GM19025 (cell line): ENCODE results near the gene DLL3.

Source experiments
- ATAC-seq: cut with Tn5 transposase; IDR thresholded peaks from one replicate; pipeline ENCODE4 v1.9.1; 2021; ENCODE audit warnings: mild to moderate bottlenecking, low read depth, moderate library complexity; ENCODE audit not compliant: unreplicated experiment

DLL3 gene

DNA sequence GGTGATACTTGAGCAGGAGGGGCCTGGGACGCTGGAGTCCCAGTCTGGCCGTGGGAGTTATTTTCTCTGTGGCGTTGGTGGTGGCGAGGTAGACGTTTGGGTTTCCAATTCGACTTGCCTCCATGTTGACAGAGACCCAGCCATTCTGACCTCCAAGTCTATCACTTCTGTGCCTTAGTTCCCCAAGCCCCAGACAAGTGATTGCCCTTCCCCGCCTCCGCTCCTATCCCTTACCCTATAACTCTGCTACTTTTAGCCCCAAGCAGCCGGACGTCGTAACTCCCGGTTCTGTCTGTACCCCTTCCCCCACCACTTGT is 17.6 kb upstream of the DLL3 start:
- no peak for ATAC-seq

- no peak for ATAC-seq
Observed at GRCh38 chr19:39481676-39482075, 17.1 kb upstream of the DLL3 start.

DNA sequence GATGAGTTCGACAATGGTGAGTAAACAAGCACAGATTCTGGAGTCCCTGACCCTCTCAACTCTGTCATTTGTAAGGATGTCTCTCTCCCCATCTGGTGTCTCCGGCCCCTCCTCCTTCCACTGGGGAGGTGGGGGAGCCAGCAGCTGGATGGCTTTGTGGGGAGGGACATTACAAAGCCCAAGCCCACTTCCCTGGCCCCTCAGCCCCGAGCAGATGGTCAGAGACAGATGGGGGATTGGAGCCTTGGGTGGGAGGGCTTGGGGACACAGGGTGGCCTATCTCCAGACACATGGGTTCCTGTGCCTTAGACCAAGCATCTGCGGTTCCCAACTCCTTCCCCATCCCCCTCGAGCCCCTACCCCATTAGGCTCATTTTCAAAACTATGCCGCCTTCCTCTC is 15.6 kb upstream of the DLL3 start:
- no peak for ATAC-seq

DNA sequence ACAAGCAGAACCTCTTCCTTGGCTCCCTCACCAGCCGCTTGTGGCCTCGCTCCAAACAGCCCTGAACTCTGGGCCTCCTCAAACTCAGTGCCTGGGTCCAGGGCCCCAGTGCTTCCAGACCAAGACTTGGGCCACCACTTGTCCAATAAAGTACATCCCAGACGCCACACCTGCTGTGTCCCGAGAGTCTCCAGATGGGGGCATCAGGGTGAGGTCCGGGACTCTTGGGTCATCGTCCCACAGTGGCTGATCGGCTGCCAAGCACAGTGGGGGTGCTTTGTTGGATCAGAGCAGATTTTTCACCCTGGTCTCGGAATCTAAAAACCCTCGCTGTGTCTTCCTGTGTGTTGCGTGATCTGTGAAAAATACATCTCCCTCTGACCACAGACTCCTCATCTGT is 9.0 kb upstream of the DLL3 start:
- no peak for ATAC-seq

- ATAC-seq: no peak
Observed at GRCh38 chr19:39492225-39492624, 6.5 kb upstream of the DLL3 start.

DNA sequence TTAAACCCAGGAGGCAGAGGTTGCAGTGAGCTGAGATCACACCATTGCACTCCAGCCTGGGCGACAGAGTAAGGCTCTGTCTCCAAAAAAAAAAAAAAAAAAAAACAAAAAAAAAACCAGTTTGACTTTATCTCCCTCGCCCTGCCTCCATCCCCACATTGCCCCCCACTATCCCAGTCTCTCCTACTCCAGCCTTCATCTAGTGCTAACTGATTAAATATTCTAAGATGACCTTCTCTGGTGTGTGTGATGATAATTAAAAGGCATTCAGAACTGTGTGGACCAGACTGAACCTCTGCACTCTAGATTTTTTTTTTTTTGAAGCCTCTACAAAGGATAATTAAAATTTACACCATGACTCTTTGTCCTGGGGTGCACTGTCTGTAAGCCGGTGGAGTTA is 6.0 kb upstream of the DLL3 start:
- ATAC-seq: no peak

DNA sequence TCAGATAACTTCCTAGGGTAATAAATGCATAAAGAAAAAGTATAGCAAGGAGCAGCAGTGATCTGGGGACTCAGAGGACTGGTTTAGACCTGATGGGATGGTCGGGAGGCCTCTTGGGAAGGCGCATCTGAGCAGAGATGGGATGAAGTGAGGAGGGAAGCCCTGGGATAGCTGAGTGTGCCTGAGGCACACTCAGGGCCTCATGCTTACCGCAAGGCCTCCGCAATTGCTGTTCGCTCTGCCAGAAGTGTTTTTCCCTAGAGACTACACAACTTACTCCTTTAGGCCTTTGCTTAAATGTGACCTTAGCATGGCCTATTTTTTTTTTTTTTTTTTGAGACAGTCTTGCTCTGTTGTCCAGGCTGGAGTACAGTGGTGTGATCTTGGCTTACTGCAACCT is 4.1 kb upstream of the DLL3 start:
- ATAC-seq: no peak

GRCh38 chr19:39496063-39496462 is 2.7 kb upstream of the DLL3 start:
- ATAC-seq: no peak

DNA sequence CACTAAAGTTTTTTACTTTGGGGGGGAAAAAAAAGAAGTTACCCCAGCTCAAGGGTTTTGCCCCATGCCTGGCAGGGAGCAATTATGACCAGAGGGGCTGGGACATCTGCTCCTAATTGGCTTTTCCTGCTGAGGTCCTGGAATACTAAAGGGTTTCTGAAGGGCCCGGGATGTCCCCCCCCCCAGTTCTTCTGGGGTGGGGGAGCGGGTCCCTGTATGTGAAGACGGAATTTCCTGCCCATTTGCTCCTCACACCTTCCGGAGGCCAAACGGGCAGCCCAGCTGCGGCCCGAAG is 1.1 kb upstream of the DLL3 start:
- no peak for ATAC-seq

GRCh38 chr19:39497996-39498797 is 550 bp upstream of the DLL3 start:
- ATAC-seq: no peak

DNA sequence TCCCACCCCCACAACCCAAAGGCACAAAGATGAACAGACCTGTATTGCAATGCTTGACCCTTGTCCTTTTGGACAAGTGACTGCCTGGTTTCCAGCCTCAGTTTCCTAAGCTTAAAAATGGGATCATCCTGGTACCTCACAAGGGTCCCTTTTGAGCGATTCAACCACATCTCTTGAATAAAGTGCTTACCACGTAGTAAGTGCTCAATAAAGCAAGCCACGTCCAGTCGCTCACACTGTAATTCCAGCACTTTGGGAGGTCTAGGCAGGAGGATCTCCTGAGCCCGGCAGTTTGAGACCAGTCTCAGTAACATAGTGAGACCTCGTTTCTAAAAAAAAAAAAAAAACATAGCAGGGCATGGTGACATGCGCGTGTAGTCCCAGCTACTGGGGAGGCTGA is 1.2 kb downstream of the DLL3 start:
- ATAC-seq: no peak

GRCh38 chr19:39500543-39500942 is 1.8 kb downstream of the DLL3 start:
- no peak for ATAC-seq

DNA sequence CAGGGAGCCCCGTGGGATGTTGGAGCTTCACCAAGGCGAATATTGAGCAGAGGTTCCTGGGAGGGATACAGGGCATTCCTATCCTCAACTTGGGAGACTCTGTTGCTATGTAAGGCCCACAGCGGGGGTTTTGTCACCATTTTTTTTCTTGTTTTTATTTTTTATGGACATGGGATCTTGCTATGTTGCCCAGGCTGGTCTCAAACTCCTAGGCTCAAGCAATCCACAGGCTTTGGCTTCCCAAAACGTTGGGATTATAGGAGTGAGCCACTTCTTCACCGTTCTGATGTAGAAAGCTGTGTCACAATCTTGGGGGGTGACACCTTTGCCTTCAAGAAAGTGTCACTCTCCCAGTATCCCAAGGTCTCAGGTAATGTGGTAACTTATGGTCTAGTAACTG is 2.6 kb downstream of the DLL3 start:
- ATAC-seq: no peak

DNA sequence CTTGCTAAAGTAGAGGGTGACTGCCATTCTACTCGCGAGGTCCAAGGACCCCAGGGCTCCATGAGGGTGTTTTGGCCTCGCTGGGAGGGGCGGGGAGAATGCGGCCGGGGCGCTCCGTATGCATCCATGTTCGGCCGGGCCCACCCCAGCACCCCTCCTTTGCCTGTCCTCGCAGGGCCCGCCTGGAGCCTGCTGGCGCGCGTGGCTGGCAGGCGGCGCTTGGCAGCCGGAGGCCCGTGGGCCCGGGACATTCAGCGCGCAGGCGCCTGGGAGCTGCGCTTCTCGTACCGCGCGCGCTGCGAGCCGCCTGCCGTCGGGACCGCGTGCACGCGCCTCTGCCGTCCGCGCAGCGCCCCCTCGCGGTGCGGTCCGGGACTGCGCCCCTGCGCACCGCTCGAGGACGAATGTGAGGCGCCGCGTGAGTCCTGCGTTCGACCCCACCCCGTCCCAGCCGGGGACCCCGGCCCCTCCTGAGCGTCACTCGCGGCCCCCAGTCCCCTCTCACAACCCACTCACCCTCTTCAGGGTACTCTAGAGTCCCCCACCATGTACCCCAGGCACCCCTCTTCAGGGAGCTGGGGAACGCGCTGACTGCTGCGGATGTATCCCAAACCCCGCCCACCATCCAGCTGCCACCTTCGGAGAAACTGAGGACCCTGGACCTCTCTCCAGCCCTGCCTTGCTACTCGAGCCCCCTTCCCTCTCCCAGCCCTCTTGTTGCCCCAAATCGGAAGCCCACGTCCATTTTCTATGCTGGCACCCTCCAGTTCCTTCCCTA is 4.1 kb downstream of the DLL3 start:
- ATAC-seq: no peak

GRCh38 chr19:39506598-39506943 is 7.8 kb downstream of the DLL3 start:
- no peak for ATAC-seq

GRCh38 chr19:39506944-39507714 is 8.4 kb downstream of the DLL3 start:
- ATAC-seq: no peak

DNA sequence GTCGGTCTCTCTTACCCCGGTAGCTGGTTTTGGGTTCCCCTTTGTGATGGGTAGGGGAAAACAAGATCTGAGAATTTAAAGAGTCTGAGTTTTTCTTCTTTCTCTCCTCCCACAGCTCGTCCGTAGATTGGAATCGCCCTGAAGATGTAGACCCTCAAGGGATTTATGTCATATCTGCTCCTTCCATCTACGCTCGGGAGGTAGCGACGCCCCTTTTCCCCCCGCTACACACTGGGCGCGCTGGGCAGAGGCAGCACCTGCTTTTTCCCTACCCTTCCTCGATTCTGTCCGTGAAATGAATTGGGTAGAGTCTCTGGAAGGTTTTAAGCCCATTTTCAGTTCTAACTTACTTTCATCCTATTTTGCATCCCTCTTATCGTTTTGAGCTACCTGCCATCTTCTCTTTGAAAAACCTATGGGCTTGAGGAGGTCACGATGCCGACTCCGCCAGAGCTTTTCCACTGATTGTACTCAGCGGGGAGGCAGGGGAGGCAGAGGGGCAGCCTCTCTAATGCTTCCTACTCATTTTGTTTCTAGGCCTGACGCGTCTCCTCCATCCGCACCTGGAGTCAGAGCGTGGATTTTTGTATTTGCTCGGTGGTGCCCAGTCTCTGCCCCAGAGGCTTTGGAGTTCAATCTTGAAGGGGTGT is 9.1 kb downstream of the DLL3 start:
- no peak for ATAC-seq

GRCh38 chr19:39508629-39509028 is 9.9 kb downstream of the DLL3 start:
- no peak for ATAC-seq

DNA sequence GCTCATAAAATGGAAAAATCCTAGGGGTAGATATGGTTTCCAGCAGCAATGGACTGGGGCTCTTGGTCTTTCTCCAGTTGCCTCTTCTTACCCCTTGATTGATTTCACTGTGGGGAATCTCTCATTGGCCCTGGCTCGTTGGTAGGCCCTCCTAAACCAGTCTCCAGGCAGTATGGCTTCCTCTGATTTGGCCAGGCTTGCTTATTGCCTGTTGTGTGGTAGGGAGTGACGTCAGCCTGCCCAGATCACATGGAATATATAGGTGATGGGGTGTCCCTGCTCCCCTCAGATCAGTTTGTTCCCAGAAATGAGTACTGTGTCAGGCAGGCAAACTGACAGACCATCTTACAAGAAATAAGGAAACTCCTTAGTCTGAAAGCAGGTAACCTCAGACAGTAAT is 10.5 kb downstream of the DLL3 start:
- ATAC-seq: no peak

DNA sequence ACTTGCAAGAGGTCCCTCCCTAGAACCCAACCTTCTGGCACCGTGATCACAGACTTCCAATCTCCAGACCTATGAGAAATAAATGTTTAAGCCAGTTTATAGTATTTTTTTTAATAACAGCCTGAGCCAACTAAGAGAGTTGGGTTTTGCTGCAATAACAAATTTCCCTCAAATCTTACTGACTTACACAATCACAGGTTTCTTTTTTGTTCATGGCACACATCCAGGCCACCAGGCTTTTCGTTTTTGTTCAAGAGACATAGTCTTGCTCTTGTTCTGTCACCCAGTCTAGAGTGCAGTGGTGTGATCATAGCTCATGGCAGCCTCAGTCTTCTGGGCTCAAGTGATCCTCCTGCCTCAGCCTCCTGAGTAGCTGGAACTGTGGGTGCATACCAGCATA is 14.2 kb downstream of the DLL3 start:
- ATAC-seq: no peak

DNA sequence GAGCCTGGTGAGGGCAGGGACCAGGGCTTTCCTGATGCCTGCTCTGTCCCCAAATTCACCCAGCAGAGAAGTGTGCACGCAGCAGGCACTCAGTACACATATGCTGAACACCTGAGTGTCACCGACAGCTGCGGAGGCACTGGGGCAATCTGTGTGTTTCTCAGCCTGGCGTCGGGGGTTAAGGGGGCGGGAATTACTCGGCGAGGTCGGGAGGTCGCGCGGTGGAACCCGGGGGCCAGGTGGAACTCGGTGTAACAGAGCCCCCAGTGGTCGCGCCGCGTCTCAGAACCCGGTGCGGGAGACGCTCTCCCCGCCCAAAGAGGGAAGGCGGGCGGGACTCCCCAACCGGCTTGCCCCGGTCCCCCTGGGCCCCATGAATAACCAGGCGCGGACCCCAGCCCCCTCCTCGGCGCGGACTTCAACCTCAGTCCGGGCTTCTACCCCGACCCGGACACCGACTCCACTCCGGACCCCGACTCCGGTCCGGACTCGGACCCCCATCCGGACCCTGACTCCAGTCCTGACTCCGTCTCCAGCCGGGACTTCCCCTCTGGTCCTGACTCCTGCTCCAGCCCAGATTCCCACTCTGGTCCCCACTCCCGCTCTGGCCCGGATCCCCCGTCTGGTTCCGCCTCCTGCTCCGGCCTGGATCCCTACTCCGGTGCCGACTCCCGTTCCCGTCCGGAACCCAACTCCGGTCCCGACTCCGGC is 16.2 kb downstream of the DLL3 start, which contains the start of gene SELENOV:
Gene SELENOV, plus strand, starts transcription at position 300 of the 711 bp plus-strand sequence. Its CDS starts 74 bp downstream, at position 374.
- ATAC-seq: no peak
